ENCODE measurements around the gene SDK2. TPM values are rescaled to one million over a fixed set of nuclear protein-coding genes. Genes with fewer than 3 reads are reported as not detected.

Gene SDK2
- total and polyA plus RNA-seq, 9 of the 15 experiments (the other 6 are each of a cell fraction or from before 2014, with no cell fraction given), result 0.04 TPM; not detected in 8

GRCh38 chr17:73341350-73342049 is 302.7 kb downstream of the SDK2 start:
- no peak for TF ChIP-seq SREBF2 (CRISPR knock-in tag; IDR thresholded peaks at IDR 0.05)
- no peak for TF ChIP-seq SP1 (CRISPR knock-in tag; IDR thresholded peaks at IDR 0.05)
- no peak for TF ChIP-seq BRCA1 (IDR thresholded peaks at IDR 0.05)
- TF ChIP-seq BRCA1 (CRISPR knock-in tag; IDR thresholded peaks at IDR 0.05), result no peak
- no peak for TF ChIP-seq BRD9 (IDR thresholded peaks at IDR 0.05; ENCODE audit: low read depth, partially characterized antibody)
- TF ChIP-seq POLR2AphosphoS2 (IDR thresholded peaks at IDR 0.05; ENCODE audit: low read length), result no peak
- TF ChIP-seq NBN (IDR thresholded peaks at IDR 0.05; ENCODE audit: low read depth), result no peak
- no peak for TF ChIP-seq JUND (IDR thresholded peaks at IDR 0.05; ENCODE audit: borderline replicate concordance, low read depth, low read length)
- no peak for TF ChIP-seq JUND (tag; IDR thresholded peaks at IDR 0.05; ENCODE audit: borderline replicate concordance, low read depth, low read length)
- no peak for TF ChIP-seq ATF1 (CRISPR knock-in tag; IDR thresholded peaks at IDR 0.05)
- no peak for TF ChIP-seq ATF1 (tag; IDR thresholded peaks at IDR 0.05)
- no peak for TF ChIP-seq RBM25 (IDR thresholded peaks at IDR 0.05; ENCODE audit: low read depth, low read length, severe bottlenecking)
- TF ChIP-seq ZNF507 (tag; conservative IDR thresholded peaks at IDR 0.05), result no peak
- TF ChIP-seq TEAD4 (IDR thresholded peaks at IDR 0.05; ENCODE audit: low read length), result no peak
- no peak for TF ChIP-seq TEAD4 (CRISPR knock-in tag; IDR thresholded peaks at IDR 0.05; ENCODE audit: borderline replicate concordance)
- no peak for TF ChIP-seq IRF1 (CRISPR knock-in tag; IDR thresholded peaks at IDR 0.05; ENCODE audit: borderline replicate concordance)
- TF ChIP-seq ATF7 (IDR thresholded peaks at IDR 0.05), result no peak
- no peak for TF ChIP-seq ATF3 (IDR thresholded peaks at IDR 0.05)
- no peak for TF ChIP-seq ATF3 (CRISPR knock-in tag; conservative IDR thresholded peaks at IDR 0.05)
- no peak for TF ChIP-seq MED1 (CRISPR knock-in tag; IDR thresholded peaks at IDR 0.05; ENCODE audit: borderline replicate concordance)
- TF ChIP-seq TAF7 (tag; IDR thresholded peaks at IDR 0.05), result no peak
- TF ChIP-seq HOXB6 (CRISPR knock-in tag; IDR thresholded peaks at IDR 0.05; ENCODE audit: borderline replicate concordance), result no peak
- POLR2A ChIA-PET, result interaction anchor here (0.5 to 1.2 kb wide), 4 partner anchors 30 to 717 kb away, joined by 3 to 4 read pairs (median 3); no protein-coding TSS in a partner anchor
- peaks cover 0 to 19% of the 10 kb centered on the region in 2 experiments; a peak in 2 of 5 replicates for H3K4me1 ChIP-seq (replicated peaks in 1 of 2; ENCODE audit: control insufficient read depth in 2 of 2, insufficient read depth in 2 of 2, low read length in 2 of 2)
- no peak for DNase-seq (ENCODE audit: extremely low read depth in 1 of 4, low spot score in 3 of 4)
- H3K9me3 ChIP-seq (replicated peaks; ENCODE audit: control insufficient read depth, insufficient read depth, low read depth, low read length), result no peaks in the 10 kb centered on the region
- CTCF ChIA-PET (ENCODE audit: low intra/inter-chr PET ratio), result no interaction called here
- H3K27me3 ChIP-seq (ENCODE audit: control insufficient read depth in 2 of 2, insufficient read depth in 2 of 2, low read length in 2 of 2), result peaks cover 19 to 65% of the 10 kb centered on the region in 2 experiments
- 17% methylated on average over 15 of the region's 15 CpGs for WGBS (ENCODE audit: insufficient coverage, low coverage, missing lambda C conversion rate)
- no peak overlapping the region for H3K4me2 ChIP-seq (ENCODE audit: insufficient read depth, low read length)
- H4K20me1 ChIP-seq (replicated peaks; ENCODE audit: control insufficient read depth, insufficient read depth, low read length), result no peaks in the 10 kb centered on the region
- BruUV-seq (replicated peaks), result no TSS peak
- no peak overlapping the region for H3K27ac ChIP-seq (ENCODE audit: extremely low read depth, low read depth, low read length)
- intact Hi-C loops (cut with micrococcal nuclease), result no loop called here
- no peak for FAIRE-seq
- no peaks in the 10 kb centered on the region for H3K9me1 ChIP-seq (ENCODE audit: control insufficient read depth, insufficient read depth, low read length)
- in situ Hi-C loops (cut with MboI), result no loop called here
- no peak overlapping the region for H3K4me3 ChIP-seq
- no peak for ATAC-seq
- no peak overlapping the region for H3K9ac ChIP-seq (ENCODE audit: insufficient read depth in 1 of 2, low read depth in 2 of 2, low read length in 2 of 2)
- H3K36me3 ChIP-seq (ENCODE audit: control insufficient read depth, insufficient read depth, low read length), result no peaks in the 10 kb centered on the region
- H2AFZ ChIP-seq (ENCODE audit: low read depth, low read length), result no peak overlapping the region
- H3K79me2 ChIP-seq (ENCODE audit: control insufficient read depth, insufficient read depth, low read length), result no peaks in the 10 kb centered on the region

Data from K562 (cell line).